LNCAP (cell line): ENCODE data around the gene STARD3NL.

Experiments
- TF ChIP-seq, protein P1 (sequence below): fragments of 450-650 bp; IDR thresholded peaks from 2 replicates; pipeline ENCODE4 v1.5.1; 2017; ENCODE audit warnings: mild to moderate bottlenecking

The STARD3NL gene

DNA sequence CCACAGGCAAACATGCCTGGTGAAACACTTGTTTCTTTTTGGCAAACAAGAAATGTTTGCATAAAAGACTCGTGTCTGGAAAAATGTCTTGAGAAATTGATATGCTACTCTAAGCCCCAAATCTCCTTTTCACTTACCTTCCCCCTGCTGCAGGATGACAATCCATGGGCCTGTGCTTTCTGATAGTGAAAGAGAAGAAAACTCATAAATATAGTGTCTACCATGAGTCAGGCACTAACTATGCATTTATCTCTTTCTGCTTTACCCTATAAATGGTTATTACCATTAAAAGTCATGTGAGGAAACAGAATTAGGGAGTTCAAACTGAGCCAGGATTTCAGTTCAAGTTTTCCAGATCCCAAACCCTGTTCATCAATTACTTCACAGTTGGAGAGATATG is 102.0 kb downstream of the STARD3NL start:
- TF ChIP-seq, protein P1, sequence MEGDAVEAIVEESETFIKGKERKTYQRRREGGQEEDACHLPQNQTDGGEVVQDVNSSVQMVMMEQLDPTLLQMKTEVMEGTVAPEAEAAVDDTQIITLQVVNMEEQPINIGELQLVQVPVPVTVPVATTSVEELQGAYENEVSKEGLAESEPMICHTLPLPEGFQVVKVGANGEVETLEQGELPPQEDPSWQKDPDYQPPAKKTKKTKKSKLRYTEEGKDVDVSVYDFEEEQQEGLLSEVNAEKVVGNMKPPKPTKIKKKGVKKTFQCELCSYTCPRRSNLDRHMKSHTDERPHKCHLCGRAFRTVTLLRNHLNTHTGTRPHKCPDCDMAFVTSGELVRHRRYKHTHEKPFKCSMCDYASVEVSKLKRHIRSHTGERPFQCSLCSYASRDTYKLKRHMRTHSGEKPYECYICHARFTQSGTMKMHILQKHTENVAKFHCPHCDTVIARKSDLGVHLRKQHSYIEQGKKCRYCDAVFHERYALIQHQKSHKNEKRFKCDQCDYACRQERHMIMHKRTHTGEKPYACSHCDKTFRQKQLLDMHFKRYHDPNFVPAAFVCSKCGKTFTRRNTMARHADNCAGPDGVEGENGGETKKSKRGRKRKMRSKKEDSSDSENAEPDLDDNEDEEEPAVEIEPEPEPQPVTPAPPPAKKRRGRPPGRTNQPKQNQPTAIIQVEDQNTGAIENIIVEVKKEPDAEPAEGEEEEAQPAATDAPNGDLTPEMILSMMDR, result no peak
